ENCODE results near the gene HOOK2.
"Not testable (repeated sequence)": the region's sequence is repeated elsewhere in the genome, so short reads cannot be mapped to it uniquely, and the experiment has no call there.

DNA sequence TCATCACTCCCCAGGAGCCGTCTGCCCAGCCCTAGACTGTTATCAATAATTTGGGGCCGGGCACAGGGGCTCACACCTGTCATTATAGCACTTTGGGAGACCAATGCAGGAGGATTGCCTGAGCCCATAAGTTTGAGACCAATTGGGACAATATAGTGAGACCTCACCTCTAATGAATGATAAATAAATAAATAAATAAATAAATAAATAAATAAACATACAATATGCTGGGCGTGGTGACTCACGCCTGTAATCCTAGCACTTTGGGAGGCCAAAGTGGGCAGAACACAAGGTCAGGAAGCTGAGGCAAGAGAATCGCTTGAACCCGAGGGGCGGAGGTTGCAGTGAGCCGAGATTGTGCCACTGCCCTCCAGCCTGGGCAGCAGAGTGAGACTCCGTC is 62.0 kb downstream of the HOOK2 start:
- TF ChIP-seq CTCF (IDR thresholded peaks at IDR 0.05; ENCODE audit: control extremely low read depth in 1 of 3, insufficient read depth in 1 of 3, low read depth in 1 of 3, low read length in 3 of 3); POLR2AphosphoS5 (IDR thresholded peaks at IDR 0.05; ENCODE audit: low read depth, low read length); TAF1 (IDR thresholded peaks at IDR 0.05; ENCODE audit: low read depth, low read length); CREB1 (IDR thresholded peaks at IDR 0.05); EP300 (IDR thresholded peaks at IDR 0.05; ENCODE audit: borderline replicate concordance in 1 of 2, low read depth in 2 of 2, low read length in 2 of 2); CEBPB (IDR thresholded peaks at IDR 0.05; ENCODE audit: low read depth, low read length); JUN (IDR thresholded peaks at IDR 0.05; ENCODE audit: low read depth, low read length); EZH2 (IDR thresholded peaks at IDR 0.05; ENCODE audit: low read depth, low read length, severe bottlenecking): not testable (repeated sequence)
- TF ChIP-seq, protein P1, sequence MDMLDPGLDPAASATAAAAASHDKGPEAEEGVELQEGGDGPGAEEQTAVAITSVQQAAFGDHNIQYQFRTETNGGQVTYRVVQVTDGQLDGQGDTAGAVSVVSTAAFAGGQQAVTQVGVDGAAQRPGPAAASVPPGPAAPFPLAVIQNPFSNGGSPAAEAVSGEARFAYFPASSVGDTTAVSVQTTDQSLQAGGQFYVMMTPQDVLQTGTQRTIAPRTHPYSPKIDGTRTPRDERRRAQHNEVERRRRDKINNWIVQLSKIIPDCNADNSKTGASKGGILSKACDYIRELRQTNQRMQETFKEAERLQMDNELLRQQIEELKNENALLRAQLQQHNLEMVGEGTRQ (IDR thresholded peaks at IDR 0.05; ENCODE audit: low read length): not testable (repeated sequence)
